ENCODE data around the gene TP63.

GRCh38 chr3:189812806-189813465 is 181.7 kb downstream of the TP63 start:
- no peak for TF ChIP-seq CTCF (conservative IDR thresholded peaks at IDR 0.05)
- no peak for TF ChIP-seq EZH2 (IDR thresholded peaks at IDR 0.05; ENCODE audit: low read depth)

Measured in PC-9 (cell line).